Osteocyte (in vitro differentiated cells): ENCODE results near the gene PRUNE2. TPM values are rescaled to one million over a fixed set of nuclear protein-coding genes. Genes with fewer than 3 reads are reported as not detected.

ENCODE experiments used
- DNase-seq: peaks from one replicate; pipeline ENCODE4 v3.0.0; 2021; ENCODE audit warnings: mixed read lengths; ENCODE audit not compliant: unreplicated experiment; ENCODE audit errors: extremely low spot score
- H3K27ac Mint-ChIP-seq: one replicate; pipeline ENCODE4 v1.8.0; 2021; ENCODE audit warnings: mild to moderate bottlenecking, mixed read lengths; ENCODE audit not compliant: unreplicated experiment
- H3K27me3 Mint-ChIP-seq: one replicate; pipeline ENCODE4 v1.8.0; 2021; ENCODE audit warnings: mixed read lengths; ENCODE audit not compliant: unreplicated experiment
- H3K36me3 Mint-ChIP-seq: one replicate; pipeline ENCODE4 v1.8.0; 2021; ENCODE audit warnings: mixed read lengths; ENCODE audit not compliant: unreplicated experiment
- H3K4me1 Mint-ChIP-seq: one replicate; pipeline ENCODE4 v1.8.0; 2021; ENCODE audit warnings: mixed read lengths; ENCODE audit not compliant: unreplicated experiment
- H3K4me3 Mint-ChIP-seq: one replicate; pipeline ENCODE4 v1.8.0; 2021; ENCODE audit warnings: mild to moderate bottlenecking, moderate library complexity, mixed read lengths; ENCODE audit not compliant: unreplicated experiment
- H3K9me3 Mint-ChIP-seq: one replicate; pipeline ENCODE4 v1.8.0; 2021; ENCODE audit warnings: mixed read lengths; ENCODE audit not compliant: unreplicated experiment
- CTCF ChIP-seq: fragments of 200-600 bp; sonication (generic); IDR thresholded peaks from 2 replicates; pipeline ENCODE4 v1.5.0; 2021; ENCODE audit warnings: antibody characterized with exemption, mild to moderate bottlenecking, moderate library complexity
- total RNA-seq: library from RNA; stranded (reverse); gene quantifications from 2 replicates; pipeline ENCODE4 v1.2.1, GENCODE V29; 2021

Gene PRUNE2
- total RNA-seq, 1 donor from 2014 or later, result 1.0 TPM

- H3K36me3 Mint-ChIP-seq, result no peaks in the 10 kb centered on the region
- no peak overlapping the region for H3K27ac Mint-ChIP-seq
- H3K9me3 Mint-ChIP-seq, result no peaks in the 10 kb centered on the region
- peaks cover 33% of the 10 kb centered on the region for H3K27me3 Mint-ChIP-seq
- no peak overlapping the region for H3K4me3 Mint-ChIP-seq
- DNase-seq, result no peak
- H3K4me1 Mint-ChIP-seq, result peaks cover 8% of the 10 kb centered on the region
- no peak for TF ChIP-seq CTCF
Measured at GRCh38 chr9:76688471-76689238, 217.3 kb downstream of the PRUNE2 start.

- Mint-ChIP-seq H3K4me3 (no peak overlapping the region), H3K4me1 (peaks cover 8% of the 10 kb centered on the region), H3K9me3 (no peaks in the 10 kb centered on the region), H3K27ac (no peak overlapping the region), H3K36me3 (no peaks in the 10 kb centered on the region), H3K27me3 (peaks cover 33% of the 10 kb centered on the region)
- no peak for TF ChIP-seq CTCF
- no peak for DNase-seq
Measured at GRCh38 chr9:76687861-76688391, 218.0 kb downstream of the PRUNE2 start.

- no peak for DNase-seq
- Mint-ChIP-seq H3K27me3 (peaks cover 25% of the 10 kb centered on the region), H3K9me3 (no peaks in the 10 kb centered on the region), H3K4me3 (no peak overlapping the region), H3K4me1 (peaks cover 5% of the 10 kb centered on the region), H3K36me3 (no peaks in the 10 kb centered on the region), H3K27ac (no peak overlapping the region)
- no peak for TF ChIP-seq CTCF
Measured at GRCh38 chr9:76686756-76687155, 219.2 kb downstream of the PRUNE2 start.

GRCh38 chr9:76684213-76684612, 221.7 kb downstream of the PRUNE2 start:
- Mint-ChIP-seq H3K4me3 (no peak overlapping the region), H3K27ac (no peak overlapping the region), H3K9me3 (no peaks in the 10 kb centered on the region), H3K27me3 (peaks cover 5% of the 10 kb centered on the region), H3K4me1 (peaks cover 2% of the 10 kb centered on the region), H3K36me3 (peaks cover 2% of the 10 kb centered on the region)
- DNase-seq, result no peak
- no peak for TF ChIP-seq CTCF

GRCh38 chr9:76681556-76681955, 224.4 kb downstream of the PRUNE2 start:
- Mint-ChIP-seq H3K36me3 (peaks cover 2% of the 10 kb centered on the region), H3K4me3 (no peak overlapping the region), H3K27me3 (no peaks in the 10 kb centered on the region), H3K4me1 (no peaks in the 10 kb centered on the region), H3K27ac (no peak overlapping the region), H3K9me3 (no peaks in the 10 kb centered on the region)
- DNase-seq, result no peak
- TF ChIP-seq CTCF, result no peak
